ENCODE results near the gene LIMD2.

LIMD2 gene

DNA sequence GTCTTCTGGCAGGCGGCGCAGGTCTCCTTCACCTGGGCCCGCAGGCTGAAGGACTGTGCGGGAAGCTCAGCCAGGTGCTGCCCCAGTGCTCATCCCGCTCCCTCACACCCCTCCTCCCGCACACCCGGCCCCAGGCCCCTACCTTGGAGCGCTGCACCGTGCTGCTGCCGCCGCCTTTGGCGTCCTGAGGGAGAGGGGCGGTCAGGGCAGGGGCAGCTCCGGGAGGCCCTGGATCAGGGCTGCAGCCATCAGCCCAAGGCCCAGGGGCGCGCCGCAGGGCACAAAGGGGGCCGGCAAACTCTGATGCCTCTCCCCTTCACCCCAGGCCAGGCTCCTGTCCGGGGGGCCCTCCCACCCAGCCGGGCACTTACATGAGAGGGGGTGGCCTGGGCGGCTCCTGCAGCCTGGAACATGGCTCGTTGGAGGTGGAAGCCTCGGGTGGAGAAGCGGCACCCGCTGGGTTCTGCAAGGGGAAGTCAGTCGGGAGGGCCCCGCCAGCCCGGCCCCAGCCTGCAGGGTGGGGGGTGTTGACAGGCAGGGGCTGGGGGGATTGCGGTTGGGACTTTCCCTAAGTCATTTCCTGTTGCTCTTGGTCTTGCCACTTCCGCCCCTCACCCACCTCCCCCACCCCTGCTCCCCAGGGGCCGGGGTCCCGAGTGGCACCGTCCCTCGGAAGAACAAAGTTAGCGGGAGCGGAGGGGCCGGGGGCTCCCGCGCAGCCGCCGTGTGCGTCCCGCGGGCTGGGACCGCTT, 863 bp downstream of the LIMD2 start:
- peaks cover 4% of the 10 kb centered on the region; the same call in 1 of the 2 replicates for H3K4me1 ChIP-seq
- TF ChIP-seq, protein P1, sequence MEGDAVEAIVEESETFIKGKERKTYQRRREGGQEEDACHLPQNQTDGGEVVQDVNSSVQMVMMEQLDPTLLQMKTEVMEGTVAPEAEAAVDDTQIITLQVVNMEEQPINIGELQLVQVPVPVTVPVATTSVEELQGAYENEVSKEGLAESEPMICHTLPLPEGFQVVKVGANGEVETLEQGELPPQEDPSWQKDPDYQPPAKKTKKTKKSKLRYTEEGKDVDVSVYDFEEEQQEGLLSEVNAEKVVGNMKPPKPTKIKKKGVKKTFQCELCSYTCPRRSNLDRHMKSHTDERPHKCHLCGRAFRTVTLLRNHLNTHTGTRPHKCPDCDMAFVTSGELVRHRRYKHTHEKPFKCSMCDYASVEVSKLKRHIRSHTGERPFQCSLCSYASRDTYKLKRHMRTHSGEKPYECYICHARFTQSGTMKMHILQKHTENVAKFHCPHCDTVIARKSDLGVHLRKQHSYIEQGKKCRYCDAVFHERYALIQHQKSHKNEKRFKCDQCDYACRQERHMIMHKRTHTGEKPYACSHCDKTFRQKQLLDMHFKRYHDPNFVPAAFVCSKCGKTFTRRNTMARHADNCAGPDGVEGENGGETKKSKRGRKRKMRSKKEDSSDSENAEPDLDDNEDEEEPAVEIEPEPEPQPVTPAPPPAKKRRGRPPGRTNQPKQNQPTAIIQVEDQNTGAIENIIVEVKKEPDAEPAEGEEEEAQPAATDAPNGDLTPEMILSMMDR (IDR thresholded peaks at IDR 0.05; ENCODE audit: low read depth, low read length) = no peak
- peak; percentile 55 for DNase-seq

DNA sequence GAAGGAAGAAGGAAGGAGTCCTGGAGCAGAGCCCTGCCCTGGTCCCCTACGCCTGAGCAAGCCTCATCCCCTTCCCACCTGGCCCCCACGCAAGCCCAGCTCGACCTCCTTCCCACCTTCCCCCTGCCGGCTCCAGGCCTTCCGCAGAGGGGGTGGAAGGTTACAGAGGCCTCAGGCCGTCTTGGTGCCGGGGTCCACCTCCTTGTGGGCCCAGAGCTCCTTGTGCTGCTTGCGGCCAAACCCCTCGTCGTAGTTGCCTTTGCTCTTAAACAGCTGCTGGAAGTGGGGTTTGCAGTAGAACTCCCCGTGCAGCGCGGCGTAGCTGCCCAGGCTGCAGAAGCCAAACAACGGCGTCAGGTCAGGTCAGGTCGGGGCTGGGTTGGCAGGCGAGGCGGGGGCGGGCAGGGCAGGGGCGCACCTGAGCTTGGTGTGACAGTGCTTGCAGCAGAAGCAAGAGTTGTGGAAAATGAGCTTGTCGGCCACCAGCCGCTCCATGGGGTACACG, 1.5 kb downstream of the LIMD2 start:
- H3K27me3 ChIP-seq = no peaks in the 10 kb centered on the region
- H3K4me3 ChIP-seq (ENCODE audit: low read depth, low read length) = peak overlapping the region; percentile 63
- DNase-seq = no peak
- H3K9me3 ChIP-seq = peaks cover 4% of the 10 kb centered on the region
- peaks cover 17% of the 10 kb centered on the region for H3K36me3 ChIP-seq
- H3K4me1 ChIP-seq = peaks cover 4% of the 10 kb centered on the region; the same call in 1 of the 2 replicates
- TF ChIP-seq, protein P1 (IDR thresholded peaks at IDR 0.05; ENCODE audit: low read depth, low read length) = no peak

More for the DNA sequence above, 863 bp downstream of the LIMD2 start:
- Histone ChIP-seq H3K4me3 (ENCODE audit: low read depth, low read length) (peak overlapping the region; percentile 63), H3K27me3 (no peaks in the 10 kb centered on the region), H3K9me3 (peaks cover 4% of the 10 kb centered on the region), H3K36me3 (peaks cover 12% of the 10 kb centered on the region)

DNA sequence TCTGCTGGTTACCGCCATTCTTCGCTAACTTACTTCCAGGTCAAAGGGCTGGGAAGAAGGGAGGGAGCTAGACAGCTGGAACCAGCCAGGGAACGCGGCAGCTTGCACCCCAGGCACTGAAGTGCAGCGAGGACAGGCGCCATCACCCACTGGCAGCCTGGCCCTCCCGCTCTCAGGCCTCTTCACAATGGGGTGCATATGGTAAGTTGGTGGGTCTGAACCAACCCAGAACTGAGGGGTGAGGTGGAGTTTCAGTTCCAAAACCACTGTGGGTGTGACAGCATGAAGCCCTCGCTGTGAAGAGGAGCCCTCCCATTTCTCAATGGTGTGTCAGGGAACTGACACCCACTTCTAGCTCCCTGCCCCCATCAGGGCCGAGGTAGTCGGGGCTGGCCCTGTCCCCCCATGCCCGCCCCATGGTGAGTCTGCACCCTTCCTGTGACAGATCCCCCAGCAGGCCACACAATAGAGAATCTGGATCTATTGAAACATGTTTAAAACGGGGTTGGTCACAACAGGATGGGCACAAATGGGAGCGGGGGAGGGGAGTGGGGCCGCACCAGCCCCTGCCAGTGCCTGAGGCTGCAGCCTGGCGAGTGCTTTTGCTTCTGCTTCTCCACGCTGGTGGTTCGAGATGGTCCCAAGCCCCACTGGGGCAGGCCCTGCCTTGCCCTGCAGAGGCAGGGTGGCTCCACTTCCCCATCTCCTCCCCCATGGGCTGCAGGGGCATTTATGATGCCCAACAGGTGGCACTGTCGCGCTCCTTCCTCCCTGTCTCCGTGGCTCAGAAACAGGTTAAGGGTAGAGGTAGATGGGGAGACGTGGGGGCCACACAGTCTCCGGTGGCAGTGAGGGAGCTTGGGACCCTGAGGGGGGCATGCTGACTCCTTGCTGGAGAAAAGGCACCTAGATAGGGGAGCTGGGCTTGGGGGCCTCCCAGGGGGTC, 2.3 kb downstream of the LIMD2 start:
- DNase-seq = peak; percentile 60
- H3K4me3 ChIP-seq (ENCODE audit: low read depth, low read length) = no peak overlapping the region
- TF ChIP-seq, protein P1 (IDR thresholded peaks at IDR 0.05; ENCODE audit: low read depth, low read length) = peak; percentile 61
- peaks cover 4% of the 10 kb centered on the region for H3K9me3 ChIP-seq
- peaks cover 24% of the 10 kb centered on the region for H3K36me3 ChIP-seq
- H3K4me1 ChIP-seq = peaks cover 4% of the 10 kb centered on the region; the same call in 1 of the 2 replicates
- no peaks in the 10 kb centered on the region for H3K27me3 ChIP-seq

DNA sequence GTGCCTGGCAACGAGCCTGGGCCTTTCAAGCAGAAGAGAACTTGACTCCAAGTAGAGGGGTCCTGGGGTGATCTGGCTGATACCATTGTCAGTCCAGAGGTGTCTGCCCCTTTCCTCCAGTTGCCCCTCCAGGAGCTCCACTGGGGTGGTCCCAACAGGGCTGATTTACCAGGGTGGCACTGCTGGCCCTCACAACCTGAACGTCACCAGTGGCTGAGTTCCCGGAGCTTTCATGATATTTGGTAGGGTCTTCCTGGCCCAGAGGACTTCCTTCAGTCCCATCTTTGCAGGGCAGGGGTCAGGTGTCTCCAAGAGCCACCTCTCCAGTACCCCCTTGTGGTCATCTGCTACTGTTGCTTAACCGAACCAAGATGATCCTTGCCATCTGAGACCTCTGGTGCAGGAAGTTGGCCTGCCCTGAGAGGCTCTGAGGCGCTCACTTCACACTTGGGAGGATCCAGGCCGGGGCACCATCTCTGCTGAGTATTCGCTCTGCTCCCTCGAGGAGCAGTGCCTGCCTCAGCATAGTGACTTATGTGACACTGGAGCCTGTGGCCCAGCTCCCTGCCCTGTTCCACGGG, 3.5 kb downstream of the LIMD2 start:
- Histone ChIP-seq H3K4me1 (peaks cover 4% of the 10 kb centered on the region; the same call in 1 of the 2 replicates), H3K36me3 (peaks cover 35% of the 10 kb centered on the region), H3K9me3 (peaks cover 4% of the 10 kb centered on the region), H3K4me3 (ENCODE audit: low read depth, low read length) (no peak overlapping the region), H3K27me3 (no peaks in the 10 kb centered on the region)
- TF ChIP-seq, protein P1 (IDR thresholded peaks at IDR 0.05; ENCODE audit: low read depth, low read length) = peak; percentile 72
- peak; percentile 58 for DNase-seq

DNA sequence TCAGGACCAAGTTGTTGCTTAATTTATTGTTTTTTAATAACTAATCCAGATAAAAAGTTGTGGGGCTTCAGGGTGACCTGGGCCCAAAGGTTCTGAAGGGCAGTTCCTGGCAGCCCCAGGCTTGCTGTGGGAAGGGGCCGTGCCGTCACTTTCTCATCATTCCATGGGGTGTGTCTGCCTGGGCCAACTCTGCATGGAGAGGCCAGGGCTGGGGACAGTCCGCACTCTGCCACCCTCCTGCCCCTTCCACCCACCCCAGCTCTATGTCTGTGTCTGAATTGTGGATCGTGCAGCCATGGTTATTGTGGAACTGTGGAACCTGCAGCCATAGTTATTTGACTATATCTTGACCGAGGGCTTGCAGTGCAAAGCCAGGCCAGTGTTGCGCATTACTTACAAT, 4.0 kb downstream of the LIMD2 start:
- H3K27me3 ChIP-seq = no peaks in the 10 kb centered on the region
- peaks cover 3% of the 10 kb centered on the region for H3K9me3 ChIP-seq
- no peak overlapping the region for H3K4me3 ChIP-seq (ENCODE audit: low read depth, low read length)
- H3K36me3 ChIP-seq = peaks cover 41% of the 10 kb centered on the region
- DNase-seq = no peak
- peaks cover 2% of the 10 kb centered on the region; the same call in 1 of the 2 replicates for H3K4me1 ChIP-seq
- TF ChIP-seq, protein P1 (IDR thresholded peaks at IDR 0.05; ENCODE audit: low read depth, low read length) = no peak
